CD4-positive, alpha-beta T cell (primary cell): ENCODE results near the gene SLC25A1. TPM values are rescaled to one million over a fixed set of nuclear protein-coding genes. Genes with fewer than 3 reads are reported as not detected.

Source experiments
- ATAC-seq: fragments of 200-7000 bp; cut with Tn5 transposase; one replicate; pipeline ENCODE4 v1.10.0; 2022; ENCODE audit warnings: mild to moderate bottlenecking; ENCODE audit not compliant: poor library complexity
- CTCF ChIA-PET: fragments of 350-600 bp; sonication (Branson Sonifier 250); formaldehyde crosslinking; loops from one replicate; lab custom pipeline; 2021; ENCODE audit warnings: antibody characterized with exemption, inconsistent platforms; lab: Charles Lee
- POLR2A ChIA-PET: fragments of 350-600 bp; sonication (Branson Sonifier 250); formaldehyde crosslinking; loops from one replicate; lab custom pipeline; 2021; ENCODE audit warnings: antibody characterized with exemption, inconsistent platforms; lab: Charles Lee
- DNase-seq, 14 experiments: peaks; one replicate each; pipeline ENCODE4 v3.0.0-alpha.2; 2013 to 2020; ENCODE audit warnings: mixed read lengths in 2 of 14
- H3K27ac ChIP-seq, 2 donors: one replicate each; pipeline versions ENCODE4 v1.5.1 to v1.7.0; 2013; ENCODE audit warnings: low read length in 2 of 2, low read depth in 1 of 2, mild to moderate bottlenecking in 1 of 2
- H3K27me3 ChIP-seq, 2 experiments: 1 replicate in 1 of 2; 2 replicates in 1 of 2; pipeline versions ENCODE4 v1.6.1 to v1.7.0; 2013; ENCODE audit warnings: low read length in 2 of 2, control low read depth in 1 of 2, mild to moderate bottlenecking in 1 of 2, moderate library complexity in 1 of 2; ENCODE audit not compliant: insufficient read depth in 2 of 2, control insufficient read depth in 1 of 2
- H3K36me3 ChIP-seq: one replicate; pipeline ENCODE4 v1.6.1; 2013; ENCODE audit warnings: low read length, control low read depth; ENCODE audit not compliant: insufficient read depth
- H3K4me1 ChIP-seq: one replicate; pipeline ENCODE4 v1.6.1; 2013; ENCODE audit warnings: low read length, control low read depth; ENCODE audit not compliant: insufficient read depth
- H3K4me3 ChIP-seq: one replicate; pipeline ENCODE4 v1.5.1; 2013; ENCODE audit warnings: mild to moderate bottlenecking, low read length, moderate library complexity
- H3K9me3 ChIP-seq, 2 experiments: 1 replicate in 1 of 2; 2 replicates in 1 of 2; pipeline versions ENCODE4 v1.6.1 to v1.7.0; 2013; ENCODE audit warnings: low read length in 2 of 2, mild to moderate bottlenecking in 2 of 2, control low read depth in 1 of 2, moderate library complexity in 1 of 2; ENCODE audit not compliant: control insufficient read depth in 1 of 2, insufficient read depth in 1 of 2
- H3K27ac Mint-ChIP-seq: one replicate; pipeline ENCODE4 v1.8.0; 2020; ENCODE audit warnings: mixed read lengths
- H3K27me3 Mint-ChIP-seq: one replicate; pipeline ENCODE4 v1.8.0; 2021; ENCODE audit warnings: mixed read lengths
- H3K36me3 Mint-ChIP-seq: one replicate; pipeline ENCODE4 v1.8.0; 2021; ENCODE audit warnings: low read depth, mixed read lengths
- H3K4me1 Mint-ChIP-seq: one replicate; pipeline ENCODE4 v1.8.0; 2021; ENCODE audit warnings: low read depth, mixed read lengths
- H3K4me3 Mint-ChIP-seq: one replicate; pipeline ENCODE4 v1.8.0; 2020; ENCODE audit warnings: mild to moderate bottlenecking, mixed read lengths
- H3K9me3 Mint-ChIP-seq: one replicate; pipeline ENCODE4 v1.8.0; 2020; ENCODE audit warnings: mixed read lengths
- CTCF ChIP-seq: fragments of 200-600 bp; IDR thresholded peaks from one replicate; pipeline ENCODE4 v1.8.0; 2022; ENCODE audit warnings: antibody characterized with exemption, mild to moderate bottlenecking
- intact Hi-C, 2 experiments: fragments of 100-400 bp; cut with DNase I in 1 of 2; cut with micrococcal nuclease in 1 of 2; formaldehyde crosslinking; loops; one replicate each; pipeline versions ENCODE4 v1.15.1 to v1.9.0; 2023 to 2025; cut with DNase I, micrococcal nuclease
- total RNA-seq, 174 experiments: library from RNA in 2 of 174; stranded (reverse) in 2 of 174; gene quantifications; one replicate each; pipeline ENCODE4 v1.2.3 and lab custom pipeline; 2021 to 2026

Gene SLC25A1
- total RNA-seq, 2 experiments from 2014 or later: 17.6 to 18.0 TPM

GRCh38 chr22:19175602-19176174 is 2.8 kb downstream of the SLC25A1 start:
- Mint-ChIP-seq H3K9me3 (no peaks in the 10 kb centered on the region), H3K4me1 (peaks cover 29% of the 10 kb centered on the region), H3K4me3 (peak overlapping the region; percentile 81), H3K27me3 (peaks cover 2% of the 10 kb centered on the region), H3K36me3 (peaks cover 8% of the 10 kb centered on the region), H3K27ac (peak overlapping the region; percentile 44)
- no peaks in the 10 kb centered on the region for H3K27me3 ChIP-seq
- no peak for TF ChIP-seq CTCF
- peaks cover 53% of the 10 kb centered on the region for H3K4me1 ChIP-seq
- POLR2A ChIA-PET: interaction anchor here (0.5 kb wide), 1 partner anchor 282 kb away, joined by 3 read pairs; no protein-coding TSS in a partner anchor
- CTCF ChIA-PET: no interaction called here
- no peak for ATAC-seq
- intact Hi-C loops: loop anchor here (5.0 kb wide), 3 partner anchors 68 to 942 kb away; partner anchors contain the start of genes CDC45 (in 1 of the 2), RANBP1 (in 1 of the 2), TRMT2A (in 1 of the 2) and UFD1 (in 1 of the 2)
- peak in 1 of 14 experiments; percentile 28 for DNase-seq
- H3K9me3 ChIP-seq: no peaks in the 10 kb centered on the region
- peaks cover 3% of the 10 kb centered on the region for H3K36me3 ChIP-seq
- no peak overlapping the region for H3K4me3 ChIP-seq
- H3K27ac ChIP-seq: no peak overlapping the region

GRCh38 chr22:19175026-19175601 is 3.4 kb downstream of the SLC25A1 start:
- no peak for TF ChIP-seq CTCF
- no peak overlapping the region for H3K27ac ChIP-seq
- no peak for DNase-seq
- Mint-ChIP-seq H3K27ac (peak overlapping the region; percentile 17), H3K36me3 (peaks cover 12% of the 10 kb centered on the region), H3K4me1 (peaks cover 34% of the 10 kb centered on the region), H3K4me3 (peak overlapping the region; percentile 81), H3K9me3 (no peaks in the 10 kb centered on the region), H3K27me3 (peaks cover 7% of the 10 kb centered on the region)
- CTCF ChIA-PET: no interaction called here
- POLR2A ChIA-PET: interaction anchor here (0.5 kb wide), 1 partner anchor 283 kb away, joined by 3 read pairs; no protein-coding TSS in a partner anchor
- H3K4me1 ChIP-seq: peaks cover 59% of the 10 kb centered on the region
- peaks cover 3 to 4% of the 10 kb centered on the region in 2 experiments for H3K27me3 ChIP-seq
- ATAC-seq: no peak
- no peaks in the 10 kb centered on the region for H3K9me3 ChIP-seq
- H3K36me3 ChIP-seq: peaks cover 3% of the 10 kb centered on the region
- no peak overlapping the region for H3K4me3 ChIP-seq
- intact Hi-C loops: loop anchor here (5.0 kb wide), 3 partner anchors 68 to 942 kb away; partner anchors contain the start of genes CDC45 (in 1 of the 2), RANBP1 (in 1 of the 2), TRMT2A (in 1 of the 2) and UFD1 (in 1 of the 2)

GRCh38 chr22:19174106-19175025 is 4.2 kb downstream of the SLC25A1 start:
- Histone ChIP-seq H3K36me3 (peaks cover 3% of the 10 kb centered on the region), H3K4me3 (no peak overlapping the region), H3K27me3 (peaks cover 10 to 11% of the 10 kb centered on the region in 2 experiments), H3K4me1 (peaks cover 60% of the 10 kb centered on the region), H3K27ac (no peak overlapping the region), H3K9me3 (peaks cover 0 to 3% of the 10 kb centered on the region in 2 experiments)
- Mint-ChIP-seq H3K9me3 (no peaks in the 10 kb centered on the region), H3K27ac (peak overlapping the region; percentile 17), H3K27me3 (peaks cover 12% of the 10 kb centered on the region), H3K4me1 (peaks cover 32% of the 10 kb centered on the region), H3K4me3 (peak overlapping the region; percentile 93), H3K36me3 (peaks cover 12% of the 10 kb centered on the region)
- intact Hi-C loops: loop anchor here (5.0 kb wide), 3 partner anchors 67 to 943 kb away; partner anchors contain the start of genes CDC45 (in 1 of the 2), RANBP1 (in 1 of the 2), TRMT2A (in 1 of the 2) and UFD1 (in 1 of the 2)
- CTCF ChIA-PET: interaction anchor here (1.2 to 1.9 kb wide), 2 partner anchors 28 to 30 kb away, joined by 3 to 7 read pairs; partner anchors contain the start of gene ESS2
- no peak for TF ChIP-seq CTCF
- DNase-seq (no peak), ATAC-seq (no peak)
- POLR2A ChIA-PET: interaction anchor here (0.8 to 1.1 kb wide), 2 partner anchors 137 to 303 kb away, joined by 3 to 4 read pairs; no protein-coding TSS in a partner anchor
